ENCODE results near the gene SPAG4. TPM values are rescaled to one million over a fixed set of nuclear protein-coding genes. Genes with fewer than 3 reads are reported as not detected.

The SPAG4 gene
- total and polyA plus RNA-seq, 2 donors (not counting 1 experiment from before 2014, with no cell fraction given): 3.7 to 4.7 TPM

GRCh38 chr20:35637276-35637675 lies 21.6 kb downstream of the SPAG4 start:
- no peak for TF ChIP-seq EZH2 (IDR thresholded peaks at IDR 0.05; ENCODE audit: borderline replicate concordance, insufficient read depth, low read depth, low read length, poor library complexity, severe bottlenecking)
- TF ChIP-seq, protein P1, sequence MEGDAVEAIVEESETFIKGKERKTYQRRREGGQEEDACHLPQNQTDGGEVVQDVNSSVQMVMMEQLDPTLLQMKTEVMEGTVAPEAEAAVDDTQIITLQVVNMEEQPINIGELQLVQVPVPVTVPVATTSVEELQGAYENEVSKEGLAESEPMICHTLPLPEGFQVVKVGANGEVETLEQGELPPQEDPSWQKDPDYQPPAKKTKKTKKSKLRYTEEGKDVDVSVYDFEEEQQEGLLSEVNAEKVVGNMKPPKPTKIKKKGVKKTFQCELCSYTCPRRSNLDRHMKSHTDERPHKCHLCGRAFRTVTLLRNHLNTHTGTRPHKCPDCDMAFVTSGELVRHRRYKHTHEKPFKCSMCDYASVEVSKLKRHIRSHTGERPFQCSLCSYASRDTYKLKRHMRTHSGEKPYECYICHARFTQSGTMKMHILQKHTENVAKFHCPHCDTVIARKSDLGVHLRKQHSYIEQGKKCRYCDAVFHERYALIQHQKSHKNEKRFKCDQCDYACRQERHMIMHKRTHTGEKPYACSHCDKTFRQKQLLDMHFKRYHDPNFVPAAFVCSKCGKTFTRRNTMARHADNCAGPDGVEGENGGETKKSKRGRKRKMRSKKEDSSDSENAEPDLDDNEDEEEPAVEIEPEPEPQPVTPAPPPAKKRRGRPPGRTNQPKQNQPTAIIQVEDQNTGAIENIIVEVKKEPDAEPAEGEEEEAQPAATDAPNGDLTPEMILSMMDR (IDR thresholded peaks at IDR 0.05): no peak
- intact Hi-C loops (cut with micrococcal nuclease): no loop called here
- peaks cover 0 to 5% of the 10 kb centered on the region in 2 experiments for H3K36me3 ChIP-seq (replicated peaks in 1 of 2; ENCODE audit: control extremely low read depth in 1 of 2, control insufficient read depth in 1 of 2, extremely low read depth in 1 of 2, insufficient read depth in 2 of 2, low read length in 1 of 2)
- H3K4me1 Mint-ChIP-seq: peaks cover 48% of the 10 kb centered on the region
- no peaks in the 10 kb centered on the region for H3K4me1 ChIP-seq (ENCODE audit: control insufficient read depth in 2 of 2, insufficient read depth in 2 of 2, low read length in 2 of 2)
- H3K27me3 Mint-ChIP-seq: no peaks in the 10 kb centered on the region
- no peak overlapping the region for H3K4me3 Mint-ChIP-seq
- H3K9ac ChIP-seq (ENCODE audit: low read length): no peak overlapping the region
- H3K9me3 Mint-ChIP-seq (ENCODE audit: insufficient read depth): no peaks in the 10 kb centered on the region
- H3K4me3 ChIP-seq (ENCODE audit: control extremely low read depth in 1 of 5, extremely low read depth in 1 of 5, insufficient read depth in 1 of 5, low read depth in 2 of 5, low read length in 4 of 5): no peak overlapping the region
- 96% methylated on average over 6 of the region's 6 CpGs for WGBS (ENCODE audit: insufficient coverage)
- no peak overlapping the region for H3K27ac Mint-ChIP-seq
- no peak for DNase-seq
- ATAC-seq (ENCODE audit: low read depth): no peak
- H3K79me2 ChIP-seq (ENCODE audit: control insufficient read depth, insufficient read depth, low read length): peaks cover 91% of the 10 kb centered on the region
- H2AFZ ChIP-seq (ENCODE audit: insufficient read depth, low read depth, low read length, poor library complexity, severe bottlenecking): no peak overlapping the region
- no peaks in the 10 kb centered on the region for H3K9me3 ChIP-seq (ENCODE audit: control extremely low read depth in 1 of 3, control insufficient read depth in 2 of 3, insufficient read depth in 1 of 3, low read length in 2 of 3)
- H3K27ac ChIP-seq (ENCODE audit: low read length in 2 of 2): no peak overlapping the region
- POLR2A ChIA-PET: interaction anchor here (0.6 kb wide), 1 partner anchor 201 kb away, joined by 4 read pairs; no protein-coding TSS in a partner anchor
- CTCF ChIA-PET: interaction anchor here (1.2 kb wide), 1 partner anchor 174 kb away, joined by 3 read pairs; no protein-coding TSS in a partner anchor
- no peaks in the 10 kb centered on the region for H3K27me3 ChIP-seq (replicated peaks in 1 of 4; ENCODE audit: control extremely low read depth in 1 of 4, control insufficient read depth in 3 of 4, insufficient read depth in 4 of 4, low read length in 3 of 4)
- peaks cover 70% of the 10 kb centered on the region for H4K20me1 ChIP-seq (ENCODE audit: control insufficient read depth, insufficient read depth, low read length, poor library complexity, severe bottlenecking)
- no peak overlapping the region for H3K4me2 ChIP-seq (replicated peaks; ENCODE audit: low read depth, low read length, poor library complexity, severe bottlenecking)

DNA sequence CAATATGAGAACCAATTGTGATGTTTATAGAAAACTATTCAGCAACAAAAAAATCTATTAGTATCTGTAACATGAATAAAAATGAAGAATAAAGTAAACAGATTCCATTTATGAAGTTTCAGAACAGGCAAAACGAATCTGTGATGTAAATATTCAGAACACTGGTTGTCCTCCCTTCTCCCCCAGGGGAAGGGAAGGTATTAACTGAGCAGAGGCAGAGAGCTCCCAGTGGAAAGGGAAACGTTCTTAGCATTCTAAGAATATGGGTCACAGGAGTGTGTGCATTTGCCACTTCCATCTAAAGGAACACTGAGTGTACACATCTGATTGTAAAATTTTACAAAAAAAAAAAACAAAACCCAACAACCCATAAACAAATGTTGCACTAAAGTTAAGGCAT lies 23.1 kb downstream of the SPAG4 start:
- POLR2A ChIA-PET: no interaction called here
- Histone ChIP-seq H4K20me1 (ENCODE audit: control insufficient read depth, insufficient read depth, low read length, poor library complexity, severe bottlenecking) (peaks cover 71% of the 10 kb centered on the region), H2AFZ (ENCODE audit: insufficient read depth, low read depth, low read length, poor library complexity, severe bottlenecking) (no peak overlapping the region), H3K4me1 (ENCODE audit: control insufficient read depth in 2 of 2, insufficient read depth in 2 of 2, low read length in 2 of 2) (no peaks in the 10 kb centered on the region), H3K36me3 (replicated peaks in 1 of 2; ENCODE audit: control extremely low read depth in 1 of 2, control insufficient read depth in 1 of 2, extremely low read depth in 1 of 2, insufficient read depth in 2 of 2, low read length in 1 of 2) (no peaks in the 10 kb centered on the region), H3K79me2 (ENCODE audit: control insufficient read depth, insufficient read depth, low read length) (peaks cover 94% of the 10 kb centered on the region), H3K9me3 (ENCODE audit: control extremely low read depth in 1 of 3, control insufficient read depth in 2 of 3, insufficient read depth in 1 of 3, low read length in 2 of 3) (no peaks in the 10 kb centered on the region), H3K27ac (ENCODE audit: low read length in 2 of 2) (no peak overlapping the region), H3K9ac (ENCODE audit: low read length) (no peak overlapping the region), H3K4me2 (replicated peaks; ENCODE audit: low read depth, low read length, poor library complexity, severe bottlenecking) (no peak overlapping the region), H3K27me3 (replicated peaks in 1 of 4; ENCODE audit: control extremely low read depth in 1 of 4, control insufficient read depth in 3 of 4, insufficient read depth in 4 of 4, low read length in 3 of 4) (no peaks in the 10 kb centered on the region), H3K4me3 (ENCODE audit: control extremely low read depth in 1 of 5, extremely low read depth in 1 of 5, insufficient read depth in 1 of 5, low read depth in 2 of 5, low read length in 4 of 5) (no peak overlapping the region)
- DNase-seq: no peak
- no CpG with 5 or more reads among the region's 2 CpGs for WGBS (ENCODE audit: insufficient coverage)
- CTCF ChIA-PET: no interaction called here
- Mint-ChIP-seq H3K27ac (no peak overlapping the region), H3K4me1 (peaks cover 56% of the 10 kb centered on the region), H3K4me3 (no peak overlapping the region), H3K9me3 (ENCODE audit: insufficient read depth) (no peaks in the 10 kb centered on the region), H3K27me3 (no peaks in the 10 kb centered on the region)
- TF ChIP-seq, protein P1 (IDR thresholded peaks at IDR 0.05): no peak
- no peak for TF ChIP-seq EZH2 (IDR thresholded peaks at IDR 0.05; ENCODE audit: borderline replicate concordance, insufficient read depth, low read depth, low read length, poor library complexity, severe bottlenecking)
- no peak for ATAC-seq (ENCODE audit: low read depth)
- intact Hi-C loops (cut with micrococcal nuclease): no loop called here

Data from B cell (primary cell).